GM21717 (cell line): ENCODE measurements around the gene USP28.

ENCODE experiments used
- ATAC-seq: cut with Tn5 transposase; IDR thresholded peaks from one replicate; pipeline ENCODE4 v1.9.1; 2021; ENCODE audit warnings: mild to moderate bottlenecking, moderate library complexity; ENCODE audit not compliant: unreplicated experiment

USP28 gene

DNA sequence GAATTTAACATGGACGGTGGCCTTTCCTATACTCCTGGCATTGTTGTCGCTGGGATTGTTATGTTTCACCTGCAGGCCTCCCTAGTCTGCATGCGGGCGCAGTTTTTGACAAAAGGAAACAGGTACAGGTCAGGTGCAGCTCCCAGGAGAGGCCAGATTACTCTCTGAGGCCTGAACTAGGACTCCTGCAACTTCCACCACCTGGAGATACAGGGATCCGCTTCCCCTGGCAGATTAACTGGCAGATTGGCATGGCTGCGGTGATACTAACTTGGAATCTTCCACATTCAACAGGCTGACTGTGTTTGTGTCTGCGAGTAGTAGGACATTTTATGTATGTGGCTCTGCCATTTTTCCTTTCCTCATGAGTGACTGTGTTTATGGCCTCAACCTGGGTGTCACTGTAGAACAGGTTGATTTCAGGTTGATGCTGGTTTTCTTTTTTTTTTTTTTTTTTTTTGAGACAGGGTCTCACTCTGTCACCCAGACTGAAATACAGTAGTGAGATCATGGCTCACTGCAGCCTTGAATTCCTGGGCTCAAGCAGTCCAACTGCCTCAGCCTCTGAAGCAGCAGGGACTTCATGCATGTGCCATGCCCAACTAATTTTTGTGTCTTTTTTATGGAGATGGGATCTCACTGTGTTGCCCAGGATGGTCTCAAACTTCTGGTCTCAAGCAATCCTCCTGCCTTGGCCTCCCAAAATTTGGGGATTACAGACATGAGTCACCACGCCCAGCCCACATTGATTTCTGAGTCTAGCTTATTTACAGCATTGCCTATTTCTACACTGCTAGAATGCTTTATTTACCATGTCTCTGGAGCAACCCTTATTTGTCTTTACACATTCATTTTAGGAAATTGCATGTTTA is 1.7 kb upstream of the USP28 start:
- ATAC-seq, result no peak

DNA sequence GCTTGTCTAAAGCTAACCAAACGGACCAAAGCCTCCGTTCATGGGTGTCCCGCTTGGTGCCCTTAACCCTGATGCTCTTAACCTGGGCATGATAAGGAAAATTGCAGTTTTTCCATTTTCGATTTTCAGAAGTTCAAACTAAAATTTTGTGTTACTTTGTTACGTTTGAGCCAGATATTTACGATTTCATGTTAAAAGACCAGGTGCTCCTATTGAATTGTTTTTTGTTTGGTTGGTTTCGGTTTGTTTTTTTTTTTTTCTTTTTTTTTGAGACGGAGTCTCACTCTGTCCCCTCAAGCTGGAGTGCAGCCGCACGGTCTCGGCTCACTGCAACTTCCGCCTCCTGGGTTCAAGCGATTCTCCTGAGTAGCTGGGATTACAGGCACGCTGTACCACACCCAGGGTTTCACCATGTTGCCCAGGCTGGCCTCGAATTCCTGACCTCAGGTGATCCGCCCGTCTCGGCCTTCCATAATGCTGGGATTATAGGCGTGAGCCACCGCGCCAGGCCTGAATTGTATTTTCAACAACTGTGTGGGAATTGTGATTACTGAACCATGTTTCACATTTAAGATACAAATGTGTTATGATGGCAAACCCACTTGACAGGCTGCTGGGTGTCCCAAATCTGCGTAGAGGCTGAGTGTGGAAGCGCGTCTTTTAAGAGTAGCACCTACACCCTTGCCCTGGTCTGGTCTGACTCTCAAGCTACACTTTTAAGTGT is 864 bp upstream of the USP28 start:
- no peak for ATAC-seq

DNA sequence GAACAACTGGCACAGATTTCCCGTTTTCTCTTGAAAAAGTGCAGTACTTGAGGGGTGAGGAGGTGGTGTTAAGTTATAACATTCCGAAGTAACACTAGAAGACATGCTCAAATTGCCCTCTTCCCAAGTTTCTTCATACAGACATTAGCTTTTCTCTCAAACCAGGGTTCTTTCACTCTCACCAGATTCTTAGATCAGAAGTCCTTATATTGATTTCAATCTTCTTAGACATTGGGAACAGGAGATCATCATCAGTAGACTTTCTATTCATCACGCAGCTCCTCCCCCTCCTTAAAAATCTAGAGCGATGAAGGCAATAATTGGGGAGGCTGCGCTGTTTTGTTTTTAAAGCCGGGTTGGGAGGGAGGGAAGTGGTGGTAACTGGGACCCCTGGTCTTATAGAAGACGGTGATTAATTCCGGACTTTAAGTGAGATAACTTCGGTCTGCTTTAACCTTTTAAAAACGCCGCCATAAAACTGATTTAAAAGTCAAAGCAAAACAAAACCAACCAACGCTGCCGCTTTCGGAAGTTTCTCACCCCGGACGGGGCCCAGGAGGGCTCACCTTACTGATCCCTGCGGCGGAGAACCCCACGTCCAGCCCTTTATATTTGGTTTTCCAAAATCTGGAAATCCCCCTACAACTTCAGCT is 665 bp downstream of the USP28 start:
- peak; percentile 40 for ATAC-seq

DNA sequence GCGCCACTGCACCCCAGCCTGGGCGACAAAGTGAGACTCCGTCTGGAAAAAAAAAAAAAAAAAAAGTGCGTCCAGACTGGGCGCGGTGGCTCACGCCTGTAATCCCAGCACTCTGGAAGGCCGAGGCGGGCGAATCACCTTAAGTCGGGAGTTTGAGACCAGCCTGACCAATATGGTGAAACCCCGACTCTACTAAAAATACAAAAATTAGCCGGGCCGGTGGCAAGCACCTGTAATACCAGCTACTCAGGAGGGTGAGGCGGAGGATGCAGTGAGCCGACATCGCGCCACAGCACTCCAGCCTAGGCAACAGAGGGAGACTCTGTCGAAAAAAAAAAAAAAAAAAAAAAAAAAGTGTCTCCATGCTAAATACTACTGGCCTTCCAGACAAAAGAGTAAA is 1.3 kb downstream of the USP28 start:
- no peak for ATAC-seq

DNA sequence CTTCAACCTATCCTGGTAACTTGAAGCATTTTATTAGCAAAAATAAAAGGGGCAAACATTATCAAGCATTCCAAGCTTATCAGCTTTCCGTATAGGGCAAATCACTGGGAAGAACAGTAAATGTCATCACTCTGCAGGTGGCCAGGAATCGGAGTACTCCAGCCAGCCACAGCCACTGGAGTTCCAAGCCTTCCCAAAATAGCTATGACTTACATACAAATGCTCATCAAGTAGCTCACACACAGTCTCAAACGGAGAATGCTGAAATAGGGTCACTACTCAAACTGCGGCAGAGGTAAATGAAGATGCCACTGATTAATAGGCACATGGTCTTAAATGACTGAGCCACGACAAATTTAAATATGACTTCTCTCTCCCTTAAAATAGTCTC is 2.1 kb downstream of the USP28 start:
- no peak for ATAC-seq

DNA sequence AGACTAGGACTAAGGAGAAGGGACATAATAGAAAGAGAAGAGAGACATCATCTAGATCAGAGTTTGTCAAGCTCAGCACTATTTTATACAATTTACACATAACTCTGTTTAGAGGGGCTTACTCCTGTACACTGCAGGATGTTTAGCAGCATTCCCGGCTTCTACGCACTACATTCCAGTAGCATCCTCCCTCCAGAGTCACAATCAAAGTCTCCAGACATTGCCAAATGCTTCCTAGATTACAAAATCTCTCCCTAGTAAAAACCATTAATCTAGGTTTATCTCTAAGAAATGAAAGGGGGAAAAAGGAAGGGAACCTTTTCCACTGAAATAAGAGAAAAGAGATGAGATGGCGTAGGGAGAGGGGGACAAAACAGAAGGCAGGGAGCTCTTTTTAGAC is 4.0 kb downstream of the USP28 start:
- ATAC-seq, result no peak

DNA sequence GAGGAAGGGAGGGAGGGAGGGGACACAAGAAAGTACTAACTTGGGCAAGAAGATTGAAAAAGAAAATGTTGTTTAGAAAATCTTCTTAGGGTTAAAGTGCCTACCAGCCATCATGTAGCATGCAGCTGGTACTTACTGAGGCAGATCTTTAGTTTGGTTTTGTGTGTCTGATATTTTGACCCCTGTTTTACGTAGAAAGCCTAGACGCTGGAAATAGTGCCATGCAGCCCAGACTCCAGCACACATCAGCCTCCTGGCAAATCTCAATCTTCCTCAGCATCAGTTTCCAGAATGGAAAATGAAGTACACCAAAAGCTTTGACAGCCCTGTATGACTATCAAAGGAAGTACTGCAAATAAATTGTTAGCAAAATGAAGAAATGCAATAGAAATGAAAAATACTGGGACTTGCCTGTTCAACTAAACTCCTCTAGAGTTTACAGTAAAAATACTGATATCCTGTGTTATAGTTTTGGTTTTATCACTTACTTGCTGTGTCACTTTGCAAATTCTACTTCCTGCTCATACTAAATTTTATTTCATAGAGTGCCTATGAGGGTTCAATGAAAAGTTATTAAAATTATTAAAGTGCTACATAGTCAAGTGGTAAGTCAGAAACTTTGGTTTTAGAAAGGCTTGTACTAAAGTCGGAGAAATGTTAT is 7.4 kb downstream of the USP28 start:
- no peak for ATAC-seq

DNA sequence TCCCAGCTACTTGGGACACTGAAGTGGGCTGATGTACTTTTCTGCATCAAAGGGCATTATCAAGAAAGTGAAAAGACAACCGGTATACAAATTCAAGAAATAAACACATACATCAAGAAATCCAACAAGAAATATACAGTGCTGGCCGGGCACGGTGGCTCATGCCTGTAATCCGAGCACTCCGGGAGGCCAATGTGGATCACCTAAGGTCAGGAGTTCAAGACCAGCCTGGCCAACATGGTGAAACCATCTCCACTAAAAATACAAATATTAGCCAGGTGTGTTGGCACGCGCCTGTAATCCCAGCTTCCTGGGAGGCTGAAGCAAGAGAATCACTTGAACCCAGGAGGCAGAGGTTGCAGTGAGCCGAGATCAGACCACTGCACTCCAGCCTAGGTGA is 9.5 kb downstream of the USP28 start:
- no peak for ATAC-seq

DNA sequence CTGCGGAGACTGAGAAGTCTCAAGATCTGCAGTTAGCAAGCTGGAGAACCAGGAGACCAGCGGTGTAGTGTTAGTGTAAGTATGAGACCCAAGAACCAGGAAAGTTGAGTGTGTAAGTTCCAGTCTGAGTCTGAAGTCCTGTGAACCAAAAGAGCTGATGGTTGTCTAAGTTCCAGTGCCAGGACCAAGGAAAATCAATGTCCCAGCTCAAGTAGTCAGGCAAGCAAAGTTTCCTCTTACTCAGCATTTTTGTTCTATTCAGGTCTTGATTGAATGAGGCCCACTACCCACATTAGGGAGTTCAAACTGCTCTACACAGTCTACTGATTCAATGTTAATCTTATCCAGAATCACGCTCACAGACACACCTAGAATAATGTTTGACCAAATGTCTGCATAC is 11.0 kb downstream of the USP28 start:
- no peak for ATAC-seq

DNA sequence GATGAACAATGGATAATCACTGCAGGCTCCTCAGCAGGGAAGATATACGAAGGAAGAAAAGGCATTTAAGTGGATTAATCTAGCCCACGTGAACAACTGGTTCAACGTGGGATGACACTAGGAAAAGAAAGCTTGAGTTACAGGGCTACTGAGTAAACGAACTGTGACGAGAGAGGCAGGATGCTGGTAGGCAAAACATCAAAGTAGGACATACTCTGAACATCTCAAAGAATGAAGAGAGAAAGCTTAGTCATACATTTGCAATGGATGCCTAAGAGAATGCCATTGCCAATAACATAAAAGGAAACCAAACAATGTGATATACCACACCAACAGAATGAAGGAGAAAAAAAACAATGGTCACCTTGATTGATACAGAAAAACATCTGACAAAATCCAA is 12.9 kb downstream of the USP28 start:
- no peak for ATAC-seq

DNA sequence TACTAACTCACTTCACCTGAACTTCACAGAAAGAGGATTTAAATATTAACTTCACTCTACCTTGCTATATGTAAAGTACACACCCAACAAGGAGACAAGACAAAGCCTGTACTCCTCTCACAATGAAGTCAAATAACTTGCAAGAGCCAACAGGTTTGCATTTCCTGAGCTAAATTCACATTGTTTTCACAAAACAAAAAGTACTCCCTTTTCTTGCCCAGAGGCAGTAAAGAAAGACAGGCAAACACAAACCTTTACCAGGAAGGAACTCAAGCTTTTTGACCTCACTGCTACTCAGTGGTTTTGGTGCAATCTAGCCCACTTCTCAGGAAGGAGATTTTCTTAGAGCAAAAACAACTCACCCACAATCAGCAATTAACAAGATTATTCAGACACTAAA is 15.7 kb downstream of the USP28 start:
- no peak for ATAC-seq

DNA sequence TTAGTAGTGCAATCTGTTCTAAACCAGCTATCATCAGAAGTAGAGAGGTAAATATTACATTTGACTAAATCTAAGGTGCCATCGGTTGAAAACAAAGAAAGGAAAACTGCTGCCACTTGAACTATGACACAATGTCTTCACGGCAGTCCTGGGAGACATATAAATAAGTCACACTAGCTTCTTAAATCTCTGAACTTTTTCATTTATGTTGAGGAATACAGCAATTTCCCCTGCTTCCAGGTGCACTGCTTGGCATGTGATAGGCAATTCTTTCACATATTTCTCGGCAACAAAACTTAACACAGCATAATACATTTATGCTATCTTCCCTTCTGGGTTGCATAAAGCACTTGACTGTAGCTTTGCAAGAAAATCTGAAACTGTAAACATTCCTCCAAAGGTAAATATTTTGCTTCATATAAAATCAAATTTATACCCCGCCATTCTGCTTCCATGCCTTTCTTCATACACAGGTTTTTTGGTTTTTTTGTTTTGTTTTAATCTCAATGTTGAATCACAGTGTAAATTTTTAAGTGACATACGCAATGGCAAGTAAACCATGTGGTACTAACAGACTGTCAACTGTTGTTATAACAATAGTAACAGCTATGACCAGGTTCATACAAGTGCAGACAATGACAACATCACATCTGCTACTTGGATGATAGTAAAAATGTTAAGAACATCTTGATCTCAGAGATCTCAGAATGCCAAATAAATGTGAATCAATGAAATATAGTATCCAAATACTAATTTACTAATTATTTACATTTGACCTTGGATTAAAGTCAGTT is 18.2 kb downstream of the USP28 start:
- no peak for ATAC-seq

DNA sequence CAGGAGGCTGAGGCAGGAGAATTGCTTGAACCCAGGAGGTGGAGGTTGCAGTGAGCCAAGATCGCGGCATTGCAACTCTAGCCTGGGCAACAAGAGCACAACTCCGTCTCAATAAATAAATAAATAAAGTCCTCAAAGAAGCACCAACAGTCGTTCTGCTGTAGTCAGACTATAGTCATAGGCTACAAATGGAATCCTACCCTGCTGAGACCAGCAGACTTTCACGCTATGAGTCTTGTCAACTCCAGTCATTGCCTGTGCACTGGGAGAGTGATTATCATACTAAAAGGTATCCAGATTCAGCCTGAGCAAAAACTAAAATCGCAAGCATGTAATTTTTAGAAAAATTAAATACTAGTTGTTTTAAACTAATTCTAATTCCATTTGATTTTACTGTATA is 19.6 kb downstream of the USP28 start:
- no peak for ATAC-seq

DNA sequence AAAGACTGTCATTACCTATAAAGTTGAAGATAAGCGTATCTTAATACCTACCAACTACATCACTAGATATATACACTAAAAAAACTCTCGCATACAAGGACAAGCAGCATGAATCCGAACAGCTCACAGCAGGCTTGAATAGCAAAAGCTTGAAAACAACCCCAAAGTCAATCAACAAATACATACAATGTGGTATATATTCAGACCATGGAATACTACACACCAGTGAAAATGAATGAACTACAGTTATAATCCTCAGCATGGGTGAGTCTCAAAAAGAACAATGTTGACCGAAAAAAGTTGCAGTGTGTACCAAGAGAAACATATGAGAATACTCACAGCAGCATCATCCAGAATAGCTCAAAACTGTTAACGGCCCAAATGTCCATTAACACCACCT is 25.2 kb downstream of the USP28 start:
- ATAC-seq, result no peak

DNA sequence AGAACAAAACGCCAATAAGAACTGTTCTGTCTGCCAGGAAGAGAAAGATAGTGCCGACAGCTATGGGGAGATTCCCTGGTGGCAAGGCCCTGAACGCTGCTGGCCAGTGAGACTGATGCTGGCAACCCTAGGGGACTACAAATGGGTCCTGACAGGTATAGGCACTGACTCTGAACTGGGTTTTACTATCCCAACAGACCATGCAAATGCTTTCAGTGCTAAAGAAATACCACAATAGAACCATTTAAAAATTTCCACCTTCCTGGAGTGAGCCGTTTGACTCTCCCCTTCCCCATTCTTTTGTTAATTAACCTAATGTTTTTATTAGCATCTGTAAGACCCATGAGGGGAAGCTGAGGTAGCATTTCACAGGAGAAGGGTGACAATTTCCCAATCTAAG is 25.7 kb downstream of the USP28 start:
- ATAC-seq, result no peak

DNA sequence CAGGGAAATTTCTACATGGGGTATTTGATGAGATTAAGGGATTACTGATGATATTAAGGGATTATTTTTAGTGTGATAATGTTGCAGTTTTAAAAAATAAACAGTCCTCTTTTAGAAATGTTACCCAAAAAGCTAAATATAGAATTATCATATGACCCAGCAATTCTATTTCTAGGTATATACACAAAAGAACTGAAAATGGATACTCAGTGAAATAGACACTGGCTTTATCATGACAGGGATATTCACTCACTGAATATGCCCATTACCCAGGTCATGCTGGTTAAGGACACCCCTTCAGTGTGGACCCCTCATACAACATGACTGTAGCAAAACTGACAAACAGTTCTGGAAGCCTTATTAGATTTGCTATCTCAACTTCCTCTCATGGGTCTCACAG is 27.8 kb downstream of the USP28 start:
- no peak for ATAC-seq

DNA sequence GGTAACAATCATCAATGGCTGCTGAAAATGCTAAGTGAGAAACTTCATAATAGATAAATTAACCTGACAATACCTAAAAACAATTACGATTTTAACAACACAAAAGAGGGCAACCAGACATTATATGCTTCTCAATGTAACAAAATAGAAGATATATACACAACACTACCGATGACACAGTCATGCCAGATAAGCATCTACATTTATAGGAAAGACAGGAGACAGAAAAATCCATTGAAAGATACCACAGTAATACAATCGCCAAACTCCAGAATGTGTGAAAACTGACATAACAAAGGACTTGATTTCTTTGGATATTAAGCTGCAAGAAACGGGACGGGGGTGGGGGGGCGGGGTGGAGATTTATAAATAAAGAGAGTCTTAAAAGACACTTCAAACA is 28.3 kb downstream of the USP28 start:
- no peak for ATAC-seq

DNA sequence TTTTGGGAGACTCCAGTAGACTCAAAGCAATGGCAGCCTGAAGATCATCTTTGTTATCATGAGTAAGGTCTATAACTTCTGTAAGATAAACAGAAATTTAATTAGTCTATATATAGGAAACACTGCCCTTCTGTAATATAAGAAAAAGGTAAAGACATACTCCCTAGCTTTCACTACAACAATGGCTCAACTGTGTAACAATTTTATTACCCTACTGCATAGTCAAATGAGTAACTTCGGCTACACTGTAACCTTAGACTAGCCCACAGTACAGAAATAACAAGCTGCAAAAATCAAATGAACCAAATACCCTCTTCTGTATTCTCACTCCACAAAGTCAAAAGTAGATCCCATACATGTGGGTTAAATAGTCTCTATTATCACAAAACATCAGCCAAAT is 33.7 kb downstream of the USP28 start:
- ATAC-seq, result no peak

DNA sequence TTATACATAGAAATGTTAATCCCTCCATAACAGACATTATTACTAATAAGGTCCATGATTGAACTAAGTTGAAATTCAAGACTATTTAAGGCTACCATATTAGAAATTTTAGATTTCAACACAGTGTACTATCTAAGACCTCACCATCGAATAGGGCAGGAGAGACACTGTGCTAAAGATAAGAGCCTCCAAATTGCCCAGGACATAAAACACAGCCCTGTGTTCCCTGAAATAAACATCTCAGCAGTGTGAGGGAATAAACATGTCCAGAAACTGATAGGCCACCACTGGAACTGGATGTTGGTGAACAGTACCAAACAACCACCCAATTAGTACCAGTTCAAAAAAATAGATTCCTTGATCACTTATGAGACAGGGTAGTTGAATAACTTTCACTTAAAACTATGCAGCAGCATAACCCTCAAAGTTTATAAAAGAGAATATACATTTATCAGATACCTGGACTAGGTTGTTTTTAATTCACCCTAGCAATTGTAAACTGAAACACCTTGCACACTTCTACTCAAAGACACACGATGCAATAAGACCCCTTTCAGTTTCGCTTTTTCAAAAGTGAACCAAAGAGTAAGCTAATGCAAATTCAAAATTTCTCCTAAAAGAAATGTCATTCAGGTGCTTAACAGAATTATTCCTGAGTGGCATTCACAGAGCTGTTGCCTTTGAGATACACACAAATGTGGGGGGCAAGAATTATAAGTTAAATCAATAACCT is 34.3 kb downstream of the USP28 start:
- peak; percentile 47 for ATAC-seq

DNA sequence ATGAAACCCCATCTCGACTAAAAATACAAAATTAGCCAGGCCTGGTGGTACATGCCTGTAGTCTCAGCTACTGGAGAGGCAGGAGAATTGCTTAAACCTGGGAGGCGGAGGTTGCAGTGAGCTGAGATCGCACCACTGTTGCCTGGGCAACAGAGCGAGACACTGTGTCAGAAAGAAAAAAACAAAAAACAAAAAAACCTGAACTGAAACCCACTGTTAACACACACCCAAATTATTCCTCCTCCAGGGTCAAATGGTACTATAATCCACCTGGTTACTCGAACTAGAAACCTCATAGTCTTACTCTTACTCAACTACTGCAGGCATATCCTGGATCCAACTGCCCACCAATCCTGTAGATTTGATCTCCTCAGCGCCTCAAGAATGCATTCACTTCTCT is 35.5 kb downstream of the USP28 start:
- peak; percentile 92 for ATAC-seq
